Caco-2 (cell line): ENCODE data around the gene USP9X. TPM values are rescaled to one million over a fixed set of nuclear protein-coding genes. Genes with fewer than 3 reads are reported as not detected.
"Not testable (repeated sequence)": the region's sequence is repeated elsewhere in the genome, so short reads cannot be mapped to it uniquely, and the experiment has no call there.

Experiments
- BruUV-seq: library from RNA; stranded (reverse); fragments of 400-500 nt; replicated peaks from 2 replicates; lab custom pipeline; 2021; lab: Mats Ljungman, UMichigan
- CTCF ChIA-PET: fragments of 300-600 bp; sonication (Branson Sonifier 250); formaldehyde crosslinking; loops from one replicate; lab custom pipeline; 2022; ENCODE audit warnings: antibody characterized with exemption; lab: Charles Lee
- POLR2A ChIA-PET: fragments of 300-600 bp; sonication (Branson Sonifier 250); formaldehyde crosslinking; loops from one replicate; lab custom pipeline; 2022; ENCODE audit warnings: antibody characterized with exemption; lab: Charles Lee
- DNase-seq, 2 experiments: peaks; one replicate each; pipeline versions ENCODE4 v3.0.0 to v3.0.0-alpha.2; 2020 to 2022
- H3K27me3 ChIP-seq: replicated peaks from 2 replicates; pipeline ENCODE4 v1.6.0; 2011; ENCODE audit warnings: low read length; ENCODE audit not compliant: control insufficient read depth, insufficient read depth
- H3K36me3 ChIP-seq: 2 replicates; pipeline ENCODE4 v1.5.1; 2011; ENCODE audit warnings: low read length; ENCODE audit not compliant: control insufficient read depth, insufficient read depth
- H3K4me1 ChIP-seq: fragments of 250-450 bp; sonication (Bioruptor Pico); 2 replicates; pipeline ENCODE4 v1.5.1; 2020; ENCODE audit warnings: mild to moderate bottlenecking
- H3K4me3 ChIP-seq: 2 replicates; pipeline ENCODE4 v1.5.1; 2011; ENCODE audit warnings: low read depth, mild to moderate bottlenecking, control low read depth, low read length
- H3K9me3 ChIP-seq: fragments of 250-450 bp; sonication (Bioruptor Pico); 2 replicates; pipeline ENCODE4 v1.5.1; 2020; ENCODE audit warnings: mild to moderate bottlenecking, moderate library complexity
- H3K27ac Mint-ChIP-seq: one replicate; pipeline ENCODE4 v1.8.0; 2022; ENCODE audit warnings: mixed read lengths; ENCODE audit not compliant: unreplicated experiment
- H3K27me3 Mint-ChIP-seq: one replicate; pipeline ENCODE4 v1.8.0; 2022; ENCODE audit warnings: mixed read lengths; ENCODE audit not compliant: insufficient read depth, unreplicated experiment
- H3K36me3 Mint-ChIP-seq: one replicate; pipeline ENCODE4 v1.8.0; 2022; ENCODE audit warnings: mild to moderate bottlenecking, mixed read lengths; ENCODE audit not compliant: insufficient read depth, unreplicated experiment
- H3K4me1 Mint-ChIP-seq: one replicate; pipeline ENCODE4 v1.8.0; 2022; ENCODE audit warnings: low read depth, mixed read lengths; ENCODE audit not compliant: unreplicated experiment
- H3K4me3 Mint-ChIP-seq: one replicate; pipeline ENCODE4 v1.8.0; 2022; ENCODE audit warnings: mild to moderate bottlenecking, moderate library complexity, mixed read lengths; ENCODE audit not compliant: unreplicated experiment
- H3K9me3 Mint-ChIP-seq: one replicate; pipeline ENCODE4 v1.8.0; 2022; ENCODE audit warnings: mixed read lengths; ENCODE audit not compliant: unreplicated experiment
- CTCF ChIP-seq, 2 experiments: fragments of 200-600 bp in 1 of 2; IDR thresholded peaks; 1 replicate in 1 of 2; 2 replicates in 1 of 2; pipeline versions ENCODE4 v1.5.1 to v1.8.0; 2011 to 2022; ENCODE audit warnings: antibody characterized with exemption in 1 of 2, control low read depth in 1 of 2, inconsistent platforms in 1 of 2, low read depth in 1 of 2, low read length in 1 of 2, mild to moderate bottlenecking in 1 of 2, moderate library complexity in 1 of 2; ENCODE audit not compliant: insufficient read depth in 1 of 2, severe bottlenecking in 1 of 2, unreplicated experiment in 1 of 2
- intact Hi-C: fragments of 100-400 bp; cut with micrococcal nuclease; formaldehyde crosslinking; loops from one replicate; pipeline ENCODE4 v1.10.0; 2022; ENCODE audit not compliant: unreplicated experiment
- total RNA-seq: library from RNA; stranded (reverse); gene quantifications from 2 replicates; pipeline ENCODE4 v1.2.3, GENCODE V29; 2022

The USP9X gene
- total RNA-seq, 1 experiment from 2014 or later, result 73.7 TPM

- Histone ChIP-seq H3K36me3 (no peaks in the 10 kb centered on the region), H3K27me3 (no peaks in the 10 kb centered on the region), H3K9me3 (no peaks in the 10 kb centered on the region), H3K4me1 (0 out of 2 replicates have a peak, but pooled peaks cover 2% of the 10 kb centered on the region), H3K4me3 (no peak overlapping the region)
- no peaks in the 10 kb centered on the region for H3K9me3 Mint-ChIP-seq
- ChIA-PET POLR2A (no interaction called here), CTCF (no interaction called here)
- no peak for DNase-seq
- BruUV-seq, result no TSS peak
- H3K27ac Mint-ChIP-seq, result no peak overlapping the region
- intact Hi-C loops, result no loop called here
- no peak overlapping the region for H3K4me3 Mint-ChIP-seq
- TF ChIP-seq CTCF (IDR thresholded peaks at IDR 0.05; ENCODE audit: insufficient read depth in 1 of 2, low read depth in 1 of 2, low read length in 1 of 2, severe bottlenecking in 1 of 2, unreplicated experiment in 1 of 2), result no peak
- H3K36me3 Mint-ChIP-seq, result no peaks in the 10 kb centered on the region
- peaks cover 7% of the 10 kb centered on the region for H3K4me1 Mint-ChIP-seq
- no peaks in the 10 kb centered on the region for H3K27me3 Mint-ChIP-seq
These were observed 34.0 kb upstream of the USP9X start for GRCh38 chrX:41051288-41051687.

- no peak overlapping the region for H3K27ac Mint-ChIP-seq
- CTCF ChIA-PET, result no interaction called here
- no peaks in the 10 kb centered on the region for H3K36me3 ChIP-seq
- peaks cover 7% of the 10 kb centered on the region for H3K4me1 Mint-ChIP-seq
- no peaks in the 10 kb centered on the region for H3K27me3 Mint-ChIP-seq
- POLR2A ChIA-PET, result no interaction called here
- DNase-seq, result no peak
- no peaks in the 10 kb centered on the region for H3K9me3 Mint-ChIP-seq
- H3K36me3 Mint-ChIP-seq, result no peaks in the 10 kb centered on the region
- TF ChIP-seq CTCF (IDR thresholded peaks at IDR 0.05; ENCODE audit: insufficient read depth in 1 of 2, low read depth in 1 of 2, low read length in 1 of 2, severe bottlenecking in 1 of 2, unreplicated experiment in 1 of 2), result no peak
- H3K4me1 ChIP-seq, result no peaks in the 10 kb centered on the region
- BruUV-seq, result no TSS peak
- H3K4me3 Mint-ChIP-seq, result no peak overlapping the region
- H3K4me3 ChIP-seq, result no peak overlapping the region
- H3K9me3 ChIP-seq, result no peaks in the 10 kb centered on the region
- intact Hi-C loops, result no loop called here
- no peaks in the 10 kb centered on the region for H3K27me3 ChIP-seq
These were observed 29.5 kb upstream of the USP9X start for GRCh38 chrX:41055740-41056139.

GRCh38 chrX:41063276-41063675, 22.0 kb upstream of the USP9X start:
- H3K4me1 ChIP-seq, H3K4me3 Mint-ChIP-seq, DNase-seq, H3K36me3 Mint-ChIP-seq, intact Hi-C loops, H3K27ac Mint-ChIP-seq, CTCF ChIA-PET, H3K9me3 ChIP-seq, H3K36me3 ChIP-seq, H3K4me1 Mint-ChIP-seq, H3K27me3 Mint-ChIP-seq, H3K27me3 ChIP-seq, H3K4me3 ChIP-seq, BruUV-seq, POLR2A ChIA-PET, H3K9me3 Mint-ChIP-seq: not testable (repeated sequence)

GRCh38 chrX:41064018-41064417, 21.2 kb upstream of the USP9X start:
- no peak overlapping the region for H3K4me3 Mint-ChIP-seq
- no peaks in the 10 kb centered on the region for H3K4me1 Mint-ChIP-seq
- POLR2A ChIA-PET, result no interaction called here
- H3K9me3 Mint-ChIP-seq, result no peaks in the 10 kb centered on the region
- H3K4me1 ChIP-seq, result no peaks in the 10 kb centered on the region
- CTCF ChIA-PET, result no interaction called here
- no peaks in the 10 kb centered on the region for H3K27me3 Mint-ChIP-seq
- no TSS peak for BruUV-seq
- no peaks in the 10 kb centered on the region for H3K9me3 ChIP-seq
- intact Hi-C loops, result no loop called here
- no peak overlapping the region for H3K4me3 ChIP-seq
- no peak for TF ChIP-seq CTCF (IDR thresholded peaks at IDR 0.05; ENCODE audit: insufficient read depth in 1 of 2, low read depth in 1 of 2, low read length in 1 of 2, severe bottlenecking in 1 of 2, unreplicated experiment in 1 of 2)
- H3K27me3 ChIP-seq, result no peaks in the 10 kb centered on the region
- no peaks in the 10 kb centered on the region for H3K36me3 Mint-ChIP-seq
- H3K27ac Mint-ChIP-seq, result no peak overlapping the region
- DNase-seq, result no peak
- no peaks in the 10 kb centered on the region for H3K36me3 ChIP-seq
